ENCODE measurements around the gene CHML.
"Not testable (repeated sequence)": the region's sequence is repeated elsewhere in the genome, so short reads cannot be mapped to it uniquely, and the experiment has no call there.

The CHML gene

GRCh38 chr1:241640149-241640866 lies at the start of gene CHML, which contains the start of gene OPN3:
Gene CHML, minus strand, starts transcription at chr1:241640369. Its CDS starts 4,603 bp downstream, at chr1:241635766.
Gene OPN3, minus strand, starts transcription at chr1:241640369. Its CDS starts 115 bp downstream, at chr1:241640254.
- peak; percentile 86 for DNase-seq

- no peak for DNase-seq
Observed at GRCh38 chr1:241688940-241689368, 48.8 kb upstream of the CHML start.

- no peak for DNase-seq
Observed at GRCh38 chr1:241684108-241684507, 43.9 kb upstream of the CHML start.

GRCh38 chr1:241682921-241683320 lies 42.8 kb upstream of the CHML start:
- no peak for DNase-seq

GRCh38 chr1:241681861-241682448 lies 41.8 kb upstream of the CHML start:
- DNase-seq: not testable (repeated sequence)

- no peak for DNase-seq
Observed at GRCh38 chr1:241679961-241680360, 39.8 kb upstream of the CHML start.

- no peak for DNase-seq
Observed at GRCh38 chr1:241679404-241679803, 39.2 kb upstream of the CHML start.

GRCh38 chr1:241678536-241678935 lies 38.4 kb upstream of the CHML start:
- DNase-seq: no peak

GRCh38 chr1:241677201-241677600 lies 37.0 kb upstream of the CHML start:
- DNase-seq: no peak

- DNase-seq: no peak
Observed at GRCh38 chr1:241675983-241676382, 35.8 kb upstream of the CHML start.

- no peak for DNase-seq
Observed at GRCh38 chr1:241674805-241675384, 34.7 kb upstream of the CHML start.

- no peak for DNase-seq
Observed at GRCh38 chr1:241672301-241672700, 32.1 kb upstream of the CHML start.

- DNase-seq: no peak
Observed at GRCh38 chr1:241666419-241666818, 26.2 kb upstream of the CHML start.

GRCh38 chr1:241660424-241660972 lies 20.3 kb upstream of the CHML start:
- DNase-seq: no peak

- DNase-seq: not testable (repeated sequence)
Observed at GRCh38 chr1:241659016-241659415, 18.8 kb upstream of the CHML start.

GRCh38 chr1:241658081-241658793 lies 18.1 kb upstream of the CHML start:
- DNase-seq: no peak

GRCh38 chr1:241654641-241655040 lies 14.5 kb upstream of the CHML start:
- no peak for DNase-seq

GRCh38 chr1:241654019-241654418 lies 13.8 kb upstream of the CHML start:
- DNase-seq: no peak

- no peak for DNase-seq
Observed at GRCh38 chr1:241652012-241652411, 11.8 kb upstream of the CHML start, which contains the start of gene WDR64. Gene WDR64, plus strand, starts transcription at chr1:241652281. Its CDS starts 204 bp downstream, at chr1:241652485.

GRCh38 chr1:241648159-241648558 lies 8.0 kb upstream of the CHML start:
- DNase-seq: no peak

GRCh38 chr1:241647658-241648057 lies 7.5 kb upstream of the CHML start:
- DNase-seq: no peak

- no peak for DNase-seq
Observed at GRCh38 chr1:241646201-241646600, 6.0 kb upstream of the CHML start.

GRCh38 chr1:241645199-241645598 lies 5.0 kb upstream of the CHML start:
- no peak for DNase-seq

All from activated CD4-positive, alpha-beta T cell treated with anti-CD3 and anti-CD28 coated beads, Interleukin-2, amount 50 U/mL, for 1 hour (primary cell).